Measurements from ENCODE around the gene PLEKHA7.

- TF ChIP-seq ZNF565 (CRISPR knock-in tag; conservative IDR thresholded peaks at IDR 0.05; ENCODE audit: low read depth), result no peak
- no peak for TF ChIP-seq ZC3H10 (CRISPR knock-in tag; IDR thresholded peaks at IDR 0.05)
- no peak for TF ChIP-seq CREB5 (CRISPR knock-in tag; IDR thresholded peaks at IDR 0.05; ENCODE audit: low read depth)
- TF ChIP-seq RARB (CRISPR knock-in tag; IDR thresholded peaks at IDR 0.05), result no peak
- no peak for TF ChIP-seq ESRRG (CRISPR knock-in tag; IDR thresholded peaks at IDR 0.05)
- no peak for TF ChIP-seq TOX (CRISPR knock-in tag; IDR thresholded peaks at IDR 0.05; ENCODE audit: borderline replicate concordance)
- TF ChIP-seq ZFP30 (CRISPR knock-in tag; IDR thresholded peaks at IDR 0.05), result no peak
- TF ChIP-seq CSRNP3 (CRISPR knock-in tag; IDR thresholded peaks at IDR 0.05), result no peak
Observed at GRCh38 chr11:16905375-16905774, 108.8 kb downstream of the PLEKHA7 start.

Data from SK-N-SH treated with all-trans-retinoic acid at 6 μM for 48 hours (cell line).